NCI-H748 (cell line): ENCODE results near the gene TMPRSS6.

Experiments
- DNase-seq: peaks from one replicate; lab custom pipeline; 2025; ENCODE audit not compliant: unreplicated experiment; lab: John Stamatoyannopoulos, UW

TMPRSS6 gene

DNA sequence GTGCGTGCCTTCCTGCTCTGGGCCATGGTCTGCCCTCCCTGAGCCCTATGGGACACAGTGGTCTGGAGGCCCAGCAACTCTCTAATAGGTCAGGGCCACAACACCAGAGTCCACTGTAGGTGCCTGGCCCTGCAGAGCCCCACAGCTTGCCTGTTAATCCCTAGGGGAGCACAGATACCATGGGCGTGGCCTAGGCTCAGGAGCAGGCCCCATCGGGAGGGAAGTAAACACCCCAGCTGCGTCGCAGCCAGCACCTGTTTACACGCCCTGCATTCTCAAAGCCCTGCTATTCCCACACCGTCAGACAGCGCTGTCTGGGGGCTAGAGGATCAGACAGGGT, 55.5 kb downstream of the TMPRSS6 start:
- DNase-seq = peak; percentile 10

DNA sequence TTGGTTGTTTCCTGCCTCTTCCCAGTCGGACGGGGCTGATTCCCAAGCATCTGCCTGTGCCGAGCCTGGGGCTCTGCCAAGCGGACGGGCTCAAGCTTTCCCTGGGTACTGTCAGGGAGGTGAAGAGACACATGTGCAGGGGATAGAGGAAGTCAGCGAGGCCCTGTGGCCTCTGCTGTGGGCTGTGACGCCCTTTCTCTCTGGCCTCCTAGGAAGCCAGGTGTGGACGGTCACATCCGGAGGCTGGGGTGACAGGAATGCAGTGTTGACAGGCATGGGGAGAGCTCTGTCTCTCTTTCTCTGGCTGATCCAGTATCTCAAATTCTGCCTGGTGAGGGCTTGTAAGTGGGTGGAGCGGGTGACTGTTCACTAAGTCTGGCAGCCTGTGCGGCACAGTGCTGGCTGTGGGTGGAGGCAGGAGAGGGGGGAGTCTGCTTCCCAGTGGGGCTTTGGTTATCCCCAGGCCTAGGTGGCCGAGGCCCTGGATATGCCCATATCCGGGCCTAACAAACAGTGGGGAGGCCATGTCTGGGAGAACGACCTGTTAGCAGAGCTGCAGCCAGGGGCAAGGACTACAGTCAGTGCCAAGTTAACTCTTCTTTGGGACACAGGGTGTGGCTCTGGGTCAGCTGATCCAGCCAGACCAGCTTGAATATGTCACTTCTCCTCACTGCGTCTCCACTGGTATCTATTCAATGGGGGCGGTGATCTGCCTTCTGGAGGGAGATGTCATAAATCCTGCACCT, 56.0 kb downstream of the TMPRSS6 start:
- DNase-seq = no peak

DNA sequence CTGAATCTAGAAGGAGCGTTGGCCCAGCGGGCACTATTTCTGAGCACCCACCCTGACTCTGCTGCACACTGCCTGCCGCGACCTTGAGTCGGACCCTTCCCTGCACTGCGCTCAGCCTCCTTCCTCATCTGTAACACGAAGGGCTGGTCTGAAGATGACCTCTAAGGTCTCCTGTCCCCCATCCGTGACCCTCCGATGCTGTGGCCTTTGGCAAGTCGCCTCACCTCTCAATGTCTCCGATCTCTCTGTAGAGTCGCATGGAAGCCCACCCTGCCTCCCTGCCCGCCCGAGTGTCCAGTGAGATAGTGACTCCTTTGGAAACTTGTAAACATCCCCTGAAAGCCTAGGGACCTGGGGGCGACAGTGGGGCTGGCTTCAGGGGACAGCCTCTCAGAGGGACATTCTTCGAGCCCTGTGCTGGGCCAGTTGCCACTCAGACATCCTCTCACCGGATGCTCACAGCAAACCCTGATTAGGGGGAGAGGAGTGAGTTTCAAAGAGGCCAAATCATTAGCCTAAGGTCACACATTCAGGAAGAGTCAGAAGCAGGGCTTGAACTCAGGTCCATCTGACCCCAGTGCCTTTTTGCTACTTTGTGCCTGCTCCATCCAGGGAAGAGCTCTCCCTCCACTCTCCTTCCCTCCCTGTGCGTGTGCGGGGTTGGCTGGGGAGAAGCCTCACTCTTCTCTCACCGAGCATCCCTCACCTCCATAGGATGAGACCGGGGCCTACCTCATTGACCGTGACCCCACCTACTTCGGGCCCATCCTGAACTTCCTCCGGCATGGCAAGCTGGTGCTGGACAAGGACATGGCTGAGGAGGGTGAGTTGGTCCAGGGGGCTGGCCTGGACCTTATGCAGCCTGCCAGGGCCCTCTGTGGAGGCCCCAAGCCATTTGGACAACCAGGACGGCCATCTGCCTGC, 56.9 kb downstream of the TMPRSS6 start:
- no peak for DNase-seq

DNA sequence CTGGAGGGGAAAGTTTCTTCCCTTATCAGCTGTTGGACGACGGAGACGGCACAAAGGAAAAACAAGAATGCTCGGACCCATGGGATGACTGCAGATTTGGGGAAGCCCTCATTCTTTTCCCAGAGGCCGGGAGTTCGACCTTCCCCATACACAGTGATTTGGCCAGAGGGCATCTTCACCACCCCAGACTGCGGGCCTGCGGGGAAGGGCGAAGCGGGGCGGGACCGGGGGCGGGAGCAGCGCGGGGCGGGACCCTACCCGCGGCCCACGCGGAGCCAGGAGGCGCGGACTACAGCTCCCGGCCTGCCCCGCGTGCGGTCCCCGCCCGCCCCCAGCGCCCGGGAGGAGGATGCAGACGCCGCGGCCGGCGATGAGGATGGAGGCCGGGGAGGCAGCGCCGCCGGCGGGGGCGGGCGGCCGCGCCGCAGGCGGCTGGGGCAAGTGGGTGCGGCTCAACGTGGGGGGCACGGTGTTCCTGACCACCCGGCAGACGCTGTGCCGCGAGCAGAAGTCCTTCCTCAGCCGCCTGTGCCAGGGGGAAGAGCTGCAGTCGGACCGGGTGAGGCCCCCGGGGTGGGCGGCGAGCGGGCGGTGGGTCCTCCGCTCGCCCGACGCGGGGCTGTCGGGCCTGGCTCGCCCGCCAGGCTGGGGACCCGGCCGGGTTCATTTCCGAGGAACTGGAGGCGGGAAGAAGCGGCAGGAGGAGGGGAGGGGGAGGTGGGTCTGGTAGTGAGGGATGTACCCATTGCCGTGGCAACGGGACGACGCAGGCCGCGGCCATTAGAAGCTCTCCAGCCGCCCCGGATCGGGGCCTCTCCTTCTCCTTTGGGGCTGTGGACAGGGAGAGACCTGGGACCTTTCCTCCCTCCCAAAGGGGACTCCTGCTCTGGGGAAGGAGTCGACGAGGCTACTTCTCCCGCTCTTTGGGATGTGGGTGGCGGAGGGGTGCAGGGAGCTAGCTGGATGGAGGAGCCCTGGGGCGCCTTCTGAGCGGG, 57.8 kb downstream of the TMPRSS6 start, which contains the start of gene KCTD17:
Gene KCTD17, plus strand, starts transcription at position 352 of the 995 bp plus-strand sequence. Its CDS starts 19 bp downstream, at position 371.
- peak; percentile 72 for DNase-seq

DNA sequence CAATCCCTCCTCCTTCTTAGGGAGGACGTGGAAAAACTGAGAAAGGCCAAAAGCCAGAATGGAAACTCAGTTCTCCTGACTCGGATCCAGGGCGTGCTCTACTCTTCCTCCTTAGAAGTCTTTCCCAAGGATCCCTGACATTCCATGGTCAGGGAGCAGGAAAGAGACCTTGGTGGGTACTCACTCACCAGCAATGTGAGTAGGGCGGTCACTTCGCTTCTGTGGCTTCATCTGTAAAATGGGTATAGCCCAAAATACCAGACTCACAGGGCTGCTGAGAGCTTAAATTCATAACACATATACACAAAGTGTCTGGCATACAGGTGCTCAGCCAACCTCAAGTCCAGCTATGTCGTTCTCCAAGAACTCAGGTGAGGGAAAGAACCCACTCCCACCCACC, 58.6 kb downstream of the TMPRSS6 start:
- no peak for DNase-seq

DNA sequence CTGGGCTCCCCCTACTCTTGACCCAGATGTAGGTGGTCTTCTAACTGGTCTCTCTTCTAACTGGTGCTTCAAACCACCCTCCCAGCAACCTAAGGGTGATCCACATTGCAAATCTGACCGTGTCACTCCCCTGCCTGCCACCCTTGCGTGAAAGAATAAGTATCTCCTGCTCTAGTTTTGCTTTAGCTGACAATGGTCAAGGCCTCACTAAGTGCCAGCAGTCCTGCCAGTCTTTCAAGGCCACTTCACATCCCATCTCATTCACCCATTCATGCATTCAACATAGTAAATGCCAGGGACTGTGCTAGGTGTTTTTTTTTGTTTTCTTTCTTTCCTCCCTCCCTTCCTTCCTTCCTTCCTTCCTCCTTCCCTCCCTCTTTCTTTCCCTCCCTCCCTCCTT, 60.3 kb downstream of the TMPRSS6 start:
- DNase-seq = no peak

DNA sequence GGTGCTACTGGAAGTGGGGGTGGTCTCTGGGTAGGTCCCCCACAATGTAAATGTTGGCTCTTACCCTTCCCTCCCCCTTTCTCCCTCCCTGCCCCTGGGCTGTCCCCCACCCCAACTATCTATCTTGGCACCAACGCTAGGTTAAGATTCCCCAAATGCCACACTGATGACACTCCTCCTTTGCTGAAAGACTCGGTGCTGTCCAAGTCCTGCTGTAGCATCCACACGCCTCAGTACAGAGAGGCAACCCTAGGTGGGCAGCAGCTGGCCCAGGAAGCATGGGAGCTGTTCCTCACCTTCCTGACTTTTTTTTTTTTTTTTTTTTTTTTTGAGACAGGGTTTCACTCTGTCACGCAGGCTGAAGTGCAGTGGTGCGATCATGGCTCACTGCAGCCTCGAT, 61.4 kb downstream of the TMPRSS6 start:
- no peak for DNase-seq

DNA sequence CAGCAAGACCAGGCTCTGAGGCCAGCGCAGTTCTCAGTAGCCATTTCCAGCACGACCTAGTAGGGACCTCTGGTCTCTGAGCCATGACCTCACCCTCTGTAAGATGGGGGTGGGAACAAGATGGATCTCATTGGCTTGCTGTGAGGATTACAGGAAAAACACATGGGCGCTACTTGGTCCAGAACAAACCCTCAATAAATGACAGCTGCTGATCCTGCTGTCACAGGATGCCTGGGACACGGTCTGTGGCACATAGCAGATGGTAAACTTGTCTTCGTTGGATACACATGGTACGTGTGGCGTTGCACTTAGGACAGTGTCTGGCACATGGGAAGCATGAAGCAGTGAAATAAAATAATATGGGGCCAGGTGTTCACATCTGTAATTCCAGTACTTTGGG, 62.5 kb downstream of the TMPRSS6 start:
- DNase-seq = no peak

DNA sequence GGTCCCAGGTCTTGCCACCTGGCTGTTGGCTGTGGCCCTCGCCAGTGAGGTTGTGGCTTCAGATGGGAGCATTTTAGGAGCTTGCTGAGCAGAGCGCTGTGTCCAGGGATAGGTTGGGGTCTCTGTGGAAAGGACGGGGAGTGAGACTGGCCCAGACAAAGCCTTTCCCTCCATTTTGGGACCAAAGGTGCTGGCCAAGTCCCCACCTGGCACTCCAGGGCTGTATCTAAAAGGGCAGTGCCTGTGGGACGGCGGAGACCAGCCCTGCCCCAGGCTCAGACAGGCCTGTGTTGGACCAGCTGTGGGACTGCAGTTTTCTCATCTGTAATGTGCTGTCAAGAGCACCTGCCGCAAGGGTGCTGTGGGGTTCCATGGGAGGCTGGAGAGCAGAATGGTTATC, 62.9 kb downstream of the TMPRSS6 start:
- no peak for DNase-seq

DNA sequence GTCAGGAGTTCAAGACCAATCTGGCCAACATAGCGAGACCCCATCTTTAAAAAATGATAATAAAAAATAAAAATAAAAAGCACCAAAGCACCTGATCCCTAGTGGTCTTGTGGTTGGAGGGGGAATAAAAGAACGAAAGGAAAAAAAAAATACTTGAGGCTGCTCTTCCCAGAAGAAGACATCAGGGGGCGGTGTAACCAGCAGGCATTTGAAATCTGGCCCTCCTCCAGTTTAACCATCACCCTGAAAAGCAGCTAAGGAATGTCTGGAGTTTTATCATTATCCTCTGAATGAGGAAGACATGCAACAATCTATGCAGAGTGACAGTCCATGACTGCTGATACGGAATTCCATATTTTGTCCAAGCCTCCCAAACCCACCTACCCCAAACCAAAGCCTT, 63.6 kb downstream of the TMPRSS6 start:
- peak; percentile 5 for DNase-seq

DNA sequence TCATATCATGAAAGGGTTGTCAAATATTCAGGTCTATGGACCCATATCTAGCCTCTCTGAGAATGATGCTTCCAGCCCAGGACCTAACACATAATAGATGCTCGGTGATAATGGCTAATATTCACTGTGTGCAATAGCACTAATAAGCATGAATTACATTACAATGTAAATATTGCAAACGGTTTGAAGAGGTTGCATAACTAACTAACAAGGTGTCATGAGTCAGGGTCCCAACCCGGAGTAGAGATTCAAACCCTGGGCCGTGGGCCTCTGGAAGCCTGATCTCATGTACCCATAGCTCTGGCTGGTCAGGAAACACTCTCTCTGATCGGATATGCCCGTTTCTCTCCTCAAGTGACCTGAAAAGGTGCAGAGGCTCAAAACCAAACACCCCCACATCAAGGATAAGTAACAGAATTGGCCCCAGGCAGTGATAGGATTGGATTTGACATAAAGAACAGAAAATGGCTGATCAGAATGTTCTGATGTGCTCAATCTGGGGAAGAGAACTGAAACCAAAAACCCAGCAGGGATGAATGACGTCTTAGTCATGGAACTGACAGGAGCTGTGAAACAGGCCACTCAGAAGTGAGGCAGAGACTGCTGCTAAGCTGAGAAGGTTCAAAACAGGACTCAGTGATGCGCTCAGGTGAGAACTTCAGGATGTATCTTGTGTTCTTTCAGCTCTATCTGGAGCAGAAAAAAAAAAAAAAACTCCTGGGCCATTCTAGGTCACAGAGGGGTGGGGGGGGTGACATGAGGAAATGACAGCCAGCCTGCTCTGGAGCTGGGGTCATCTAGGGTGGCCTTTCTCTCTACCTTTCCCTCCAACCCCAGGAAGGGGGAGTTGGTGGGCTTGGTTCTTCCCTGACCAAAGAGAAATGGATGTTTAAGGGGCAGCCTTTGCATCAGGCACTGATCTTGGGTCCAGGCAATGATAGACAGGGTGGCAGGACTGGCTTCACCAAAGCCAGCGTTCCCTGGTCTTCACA, 64.6 kb downstream of the TMPRSS6 start:
- DNase-seq = no peak

DNA sequence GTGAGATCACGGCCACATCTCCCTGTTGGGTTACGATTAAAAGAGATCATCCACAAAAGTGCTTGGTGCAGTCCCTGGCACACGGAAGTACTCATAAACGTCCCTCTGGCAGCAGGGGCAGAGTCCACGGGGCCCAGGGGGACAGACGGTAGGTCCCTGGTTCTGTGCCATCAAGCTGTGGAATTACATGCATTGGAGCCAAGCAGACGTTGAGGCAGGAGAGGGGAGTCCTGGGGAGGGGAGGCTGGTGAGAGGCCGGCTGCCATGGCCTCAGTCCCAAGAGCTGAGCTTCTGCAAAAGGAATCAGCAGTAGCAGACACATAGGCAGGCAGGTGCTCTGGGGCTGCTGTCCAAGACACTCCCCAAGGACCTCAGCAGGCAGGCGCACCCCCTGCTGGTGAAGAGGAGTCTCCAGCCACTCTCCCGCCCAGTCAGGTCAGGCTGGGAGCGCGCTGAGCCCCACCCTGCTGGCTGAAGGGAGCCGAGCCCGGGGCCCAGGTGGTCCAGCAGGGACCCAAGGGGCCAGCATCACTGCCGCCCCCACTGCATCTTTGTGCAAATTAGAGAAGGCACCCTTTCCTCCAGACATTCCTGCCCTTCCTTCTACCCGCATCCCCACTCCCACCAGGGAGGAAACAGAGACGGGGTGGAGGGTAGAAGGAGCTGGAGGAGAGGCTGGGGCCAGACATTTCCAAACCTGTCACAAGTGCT, 65.5 kb downstream of the TMPRSS6 start:
- DNase-seq = no peak

DNA sequence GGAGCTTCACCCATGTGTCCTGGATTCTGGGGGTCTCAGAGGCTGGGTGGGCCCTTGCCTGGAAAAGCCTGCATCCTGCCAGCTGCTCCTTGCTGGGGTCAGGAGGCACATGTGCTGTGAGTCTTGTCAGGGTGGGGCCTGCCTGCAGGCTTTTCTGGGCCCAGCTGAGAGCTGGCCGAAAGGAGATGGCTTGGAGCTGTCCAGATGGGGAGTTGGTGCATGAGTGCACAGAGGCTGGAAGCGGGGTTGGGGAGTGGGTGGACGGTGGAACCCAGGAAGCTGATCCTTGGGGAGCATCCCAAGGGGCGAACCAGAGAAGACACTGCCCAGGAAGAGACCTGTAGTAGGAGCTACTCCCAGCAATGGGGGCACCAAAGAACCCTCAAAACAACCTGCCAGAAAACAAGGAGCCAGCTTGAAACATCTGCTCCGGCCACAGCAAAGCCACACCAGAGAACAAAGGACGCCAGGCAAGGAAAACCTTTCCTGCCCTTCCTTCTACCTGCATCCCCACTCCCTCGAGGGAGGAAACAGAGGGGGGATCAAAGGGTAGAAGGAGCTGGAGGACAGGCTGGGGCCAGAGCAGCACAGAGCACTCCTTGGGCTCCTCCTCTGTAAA, 66.2 kb downstream of the TMPRSS6 start:
- DNase-seq = no peak

DNA sequence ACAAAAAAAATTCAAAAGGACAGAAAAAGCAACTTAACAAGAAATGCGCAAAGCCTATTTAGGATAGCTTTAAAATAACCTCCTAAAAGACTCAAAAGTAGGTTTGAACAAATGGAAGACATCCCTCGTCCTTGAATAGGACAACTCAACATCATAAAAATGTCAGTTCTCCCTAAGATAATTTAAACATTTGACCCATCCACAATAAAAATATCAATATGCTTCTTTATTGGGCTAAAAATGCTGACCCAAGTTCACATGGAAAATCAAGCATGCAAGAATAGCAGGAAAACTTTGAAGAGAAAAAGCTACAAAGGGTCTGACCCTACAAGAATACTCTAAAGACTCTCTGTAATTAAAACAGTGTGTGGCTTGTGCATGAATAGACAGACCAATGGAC, 70.0 kb downstream of the TMPRSS6 start:
- no peak for DNase-seq

DNA sequence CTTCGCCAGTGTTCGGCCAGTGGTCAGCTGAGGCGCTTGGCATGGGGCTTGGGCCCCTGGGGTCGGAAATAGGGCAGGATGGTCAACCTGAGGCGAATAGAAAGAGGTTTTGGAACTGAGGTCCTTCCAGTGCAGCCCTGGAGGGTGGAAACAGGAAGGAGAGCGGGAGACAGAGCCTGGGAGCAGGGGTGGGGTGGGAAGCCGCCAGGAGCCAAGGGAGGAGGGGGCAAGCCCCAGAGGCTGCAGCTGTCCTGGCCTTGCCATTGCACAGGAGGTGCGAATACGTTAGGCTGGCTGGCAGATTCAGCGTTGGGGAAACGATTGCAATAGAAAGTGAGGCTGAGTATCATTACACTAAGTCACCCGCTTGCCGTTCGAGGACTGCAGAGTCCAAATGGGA, 71.8 kb downstream of the TMPRSS6 start:
- DNase-seq = no peak

DNA sequence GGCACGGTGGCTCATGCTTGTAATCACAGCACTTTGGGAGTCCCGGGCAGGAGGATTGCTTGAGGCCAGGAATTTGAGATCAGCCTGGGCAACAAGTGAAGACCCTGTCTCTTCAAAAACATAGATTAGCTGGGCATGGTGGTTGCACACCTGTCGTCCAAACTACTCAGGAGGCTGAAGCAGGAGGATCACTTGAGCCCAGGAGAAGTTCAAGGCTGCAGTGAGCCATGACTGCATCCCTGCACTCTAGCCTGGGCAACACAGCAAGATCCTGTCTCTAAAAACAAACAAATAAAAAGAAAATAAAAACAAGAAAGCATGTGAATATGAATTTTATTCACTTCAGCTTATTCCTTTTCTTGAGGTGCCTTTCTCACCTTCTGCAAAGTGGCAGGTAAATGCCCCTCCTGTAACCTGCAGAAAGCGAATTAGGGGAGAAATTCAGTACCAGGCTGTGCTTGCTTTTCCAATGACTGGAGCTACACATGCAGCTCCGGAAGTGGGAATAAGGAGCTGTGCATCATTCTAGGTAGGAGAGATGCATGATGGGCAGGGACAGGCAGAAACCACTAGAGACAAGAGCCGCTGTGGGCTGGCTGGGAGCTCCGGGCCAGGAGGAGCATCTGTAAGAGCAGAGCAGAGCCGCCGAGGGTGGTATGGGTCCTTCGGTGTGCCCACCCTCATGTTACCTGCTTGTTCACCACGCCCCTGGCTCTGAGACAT, 72.7 kb downstream of the TMPRSS6 start:
- DNase-seq = no peak

DNA sequence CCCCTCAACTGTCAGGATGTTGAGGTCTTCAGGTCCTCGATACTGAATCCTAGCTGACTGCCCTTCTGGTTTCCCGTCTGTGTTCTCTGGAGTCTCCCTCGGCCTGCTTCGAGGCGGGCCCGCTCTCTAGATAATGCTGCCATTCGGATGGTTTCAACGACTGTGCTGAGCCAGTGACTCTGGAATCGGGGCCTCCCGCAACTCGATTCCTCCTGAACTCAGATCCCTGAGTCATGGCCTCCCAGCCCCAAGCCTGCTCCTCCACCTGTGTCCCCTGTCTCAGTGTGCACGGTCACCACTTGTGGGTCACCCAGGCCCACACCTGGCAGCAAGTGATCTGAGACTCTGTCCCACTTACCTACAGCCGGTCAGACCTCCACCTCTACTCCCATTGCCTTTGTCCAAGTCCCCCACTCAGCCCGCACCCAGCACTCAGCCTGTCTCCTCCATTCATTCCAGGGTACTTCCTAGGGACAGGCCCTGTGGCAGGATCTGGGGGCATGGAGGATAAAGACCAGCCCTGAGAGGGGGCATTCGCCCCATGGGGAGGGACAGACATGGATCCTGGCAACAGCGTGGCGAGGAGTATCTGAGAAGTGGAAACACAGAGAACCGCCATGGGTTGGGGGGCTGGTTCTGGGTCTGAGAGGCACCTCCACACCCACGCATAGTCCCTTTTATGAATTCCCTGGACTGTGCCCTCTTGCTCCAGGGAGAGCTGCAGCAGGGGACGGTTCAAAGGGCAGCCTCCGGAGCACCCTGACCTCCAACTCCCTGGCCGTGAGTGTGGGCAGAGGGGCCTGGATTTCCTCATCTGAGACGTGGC, 75.7 kb downstream of the TMPRSS6 start:
- no peak for DNase-seq
